NCI-H345 (cell line): ENCODE measurements around the gene FEN1.

Experiments
- DNase-seq: peaks from one replicate; lab custom pipeline; 2025; lab: John Stamatoyannopoulos, UW

The FEN1 gene, protein sequence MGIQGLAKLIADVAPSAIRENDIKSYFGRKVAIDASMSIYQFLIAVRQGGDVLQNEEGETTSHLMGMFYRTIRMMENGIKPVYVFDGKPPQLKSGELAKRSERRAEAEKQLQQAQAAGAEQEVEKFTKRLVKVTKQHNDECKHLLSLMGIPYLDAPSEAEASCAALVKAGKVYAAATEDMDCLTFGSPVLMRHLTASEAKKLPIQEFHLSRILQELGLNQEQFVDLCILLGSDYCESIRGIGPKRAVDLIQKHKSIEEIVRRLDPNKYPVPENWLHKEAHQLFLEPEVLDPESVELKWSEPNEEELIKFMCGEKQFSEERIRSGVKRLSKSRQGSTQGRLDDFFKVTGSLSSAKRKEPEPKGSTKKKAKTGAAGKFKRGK

DNA sequence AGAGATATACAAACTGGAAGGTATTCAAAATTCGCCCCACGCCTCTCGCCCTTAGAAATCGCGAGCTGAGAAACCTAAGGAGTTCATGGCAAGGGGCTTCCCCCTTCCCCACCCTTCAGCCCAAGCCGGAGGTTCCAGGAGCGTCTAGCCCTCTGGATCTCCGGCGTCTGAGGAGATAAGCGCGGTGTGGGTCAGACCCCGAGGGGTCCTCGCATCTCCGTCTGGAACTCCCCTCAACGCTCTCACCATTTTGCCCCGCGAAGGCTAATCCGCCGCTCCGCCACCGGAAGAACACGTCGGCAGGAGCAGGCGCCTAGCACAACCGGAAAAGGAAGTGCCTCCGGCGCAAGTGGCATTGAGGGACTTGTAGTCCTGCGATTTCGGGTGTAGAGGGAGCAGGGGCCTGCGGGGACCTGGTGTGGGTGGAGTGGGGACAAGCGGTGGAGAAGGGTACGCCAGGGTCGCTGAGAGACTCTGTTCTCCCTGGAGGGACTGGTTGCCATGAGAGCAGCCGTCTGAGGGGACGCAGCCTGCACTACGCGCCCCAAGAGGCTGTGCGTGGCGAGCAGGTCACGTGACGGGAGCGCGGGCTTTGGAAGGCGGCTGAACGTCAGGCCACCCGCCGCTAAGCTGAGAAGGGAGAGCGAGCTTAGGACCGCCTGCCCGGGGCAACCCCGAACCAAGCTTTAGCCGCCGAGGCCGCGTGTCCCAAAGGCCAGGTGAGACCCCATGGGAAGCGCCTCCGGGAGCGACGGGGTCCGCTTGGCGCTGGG, at the start of gene FEN1, which contains the start of gene TMEM258:
Gene FEN1 (plus strand): TSS at position 602 of the 773 bp plus-strand sequence. CDS start 2,451 bp downstream, outside the sequence.
Gene TMEM258 (minus strand): TSS at position 290 of the 773 bp plus-strand sequence. CDS start 41 bp downstream, at position 249.
- DNase-seq = peak; percentile 93

DNA sequence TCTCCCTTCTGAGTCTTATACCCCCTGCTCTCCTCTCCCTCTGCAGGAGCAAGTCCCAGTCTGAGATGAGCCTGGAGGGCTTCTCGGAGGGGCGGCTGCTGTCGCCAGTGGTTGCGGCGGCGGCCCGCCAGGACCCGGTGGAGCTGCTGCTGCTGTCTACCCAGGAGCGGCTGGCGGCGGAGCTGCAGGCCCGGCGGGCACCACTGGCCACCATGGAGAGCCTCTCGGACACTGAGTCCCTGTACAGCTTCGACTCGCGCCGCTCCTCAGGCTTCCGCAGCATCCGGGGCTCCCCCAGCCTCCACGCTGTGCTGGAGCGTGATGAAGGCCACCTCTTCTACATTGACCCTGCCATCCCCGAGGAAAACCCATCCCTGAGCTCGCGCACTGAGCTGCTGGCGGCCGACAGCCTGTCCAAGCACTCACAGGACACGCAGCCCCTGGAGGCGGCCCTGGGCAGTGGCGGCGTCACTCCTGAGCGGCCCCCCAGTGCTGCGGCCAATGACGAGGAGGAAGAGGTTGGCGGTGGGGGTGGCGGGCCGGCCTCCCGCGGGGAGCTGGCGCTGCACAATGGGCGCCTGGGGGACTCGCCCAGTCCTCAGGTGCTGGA, 49.1 kb upstream of the FEN1 start:
- no peak for DNase-seq

DNA sequence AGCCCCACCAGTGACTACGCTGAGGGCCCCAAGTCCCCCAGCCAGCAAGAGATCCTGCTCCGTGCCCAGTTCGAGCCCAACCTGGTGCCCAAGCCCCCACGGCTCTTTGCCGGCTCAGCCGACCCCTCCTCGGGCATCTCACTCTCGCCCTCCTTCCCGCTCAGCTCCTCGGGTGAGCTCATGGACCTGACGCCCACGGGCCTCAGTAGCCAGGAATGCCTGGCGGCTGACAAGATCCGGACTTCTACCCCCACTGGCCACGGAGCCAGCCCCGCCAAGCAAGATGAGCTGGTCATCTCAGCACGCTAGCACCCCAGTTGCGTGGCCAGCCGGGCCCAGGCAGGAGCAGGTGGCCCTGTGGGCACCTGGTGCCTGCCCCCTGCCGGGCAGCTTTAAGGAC, 48.5 kb upstream of the FEN1 start:
- no peak for DNase-seq

DNA sequence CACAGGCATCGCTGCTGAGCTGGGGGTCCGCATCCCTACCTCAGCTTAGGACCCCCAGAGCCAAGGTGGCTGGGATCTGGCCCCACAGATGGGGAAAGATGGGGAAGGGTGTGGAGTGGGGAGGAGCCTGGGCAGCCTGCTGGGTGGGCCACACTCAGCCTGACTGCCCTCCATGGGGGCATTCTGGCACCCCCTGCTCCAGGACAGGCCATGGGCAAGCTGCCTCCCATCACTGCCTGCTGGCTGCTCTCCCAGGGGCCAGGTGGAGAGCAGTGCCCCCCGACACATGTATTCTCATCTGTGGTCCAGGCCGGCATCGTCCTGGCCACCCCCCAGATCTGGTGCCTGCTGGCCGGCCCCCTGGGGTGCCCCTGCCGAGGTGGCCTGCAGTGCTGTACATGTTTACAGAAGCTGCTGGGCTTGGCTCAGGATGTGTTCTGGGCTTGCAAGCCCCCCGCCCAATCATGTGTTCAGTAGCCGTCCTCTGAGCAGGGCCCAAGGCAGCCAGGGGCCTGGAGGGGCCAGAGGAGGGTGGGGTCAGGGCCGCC, 48.0 kb upstream of the FEN1 start:
- no peak for DNase-seq

DNA sequence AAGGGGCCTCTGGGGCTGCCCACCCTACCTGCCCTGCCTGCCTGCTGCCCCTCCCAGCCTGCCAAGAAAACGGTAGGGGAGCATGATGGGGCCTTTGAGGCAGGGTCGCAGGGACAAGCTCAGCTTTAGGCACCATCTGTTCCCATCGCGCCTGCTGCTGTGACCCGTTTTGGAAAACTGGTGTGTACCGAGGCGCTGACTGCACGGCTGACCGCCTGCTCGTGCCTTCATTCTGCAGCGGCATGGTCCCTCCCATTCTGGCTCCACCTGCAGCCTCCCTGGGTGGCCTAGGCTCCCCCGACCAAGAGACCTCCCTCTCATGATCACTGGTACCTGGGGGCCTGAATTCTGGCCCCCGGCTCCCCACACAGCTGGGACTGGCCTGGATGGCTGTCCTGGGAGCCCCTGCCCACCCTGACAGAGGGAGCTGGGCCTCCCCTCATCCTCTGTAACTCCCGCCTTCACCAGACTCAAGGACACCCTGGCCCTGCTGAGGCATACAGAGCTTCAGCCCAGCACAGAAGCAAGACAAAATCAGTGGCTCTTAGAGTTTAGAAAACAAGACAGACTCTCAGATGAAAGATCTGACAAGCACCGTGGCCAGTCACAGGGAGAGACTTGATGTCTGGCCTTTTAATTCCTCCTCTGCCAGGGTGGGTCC, 46.8 kb upstream of the FEN1 start:
- DNase-seq = no peak

DNA sequence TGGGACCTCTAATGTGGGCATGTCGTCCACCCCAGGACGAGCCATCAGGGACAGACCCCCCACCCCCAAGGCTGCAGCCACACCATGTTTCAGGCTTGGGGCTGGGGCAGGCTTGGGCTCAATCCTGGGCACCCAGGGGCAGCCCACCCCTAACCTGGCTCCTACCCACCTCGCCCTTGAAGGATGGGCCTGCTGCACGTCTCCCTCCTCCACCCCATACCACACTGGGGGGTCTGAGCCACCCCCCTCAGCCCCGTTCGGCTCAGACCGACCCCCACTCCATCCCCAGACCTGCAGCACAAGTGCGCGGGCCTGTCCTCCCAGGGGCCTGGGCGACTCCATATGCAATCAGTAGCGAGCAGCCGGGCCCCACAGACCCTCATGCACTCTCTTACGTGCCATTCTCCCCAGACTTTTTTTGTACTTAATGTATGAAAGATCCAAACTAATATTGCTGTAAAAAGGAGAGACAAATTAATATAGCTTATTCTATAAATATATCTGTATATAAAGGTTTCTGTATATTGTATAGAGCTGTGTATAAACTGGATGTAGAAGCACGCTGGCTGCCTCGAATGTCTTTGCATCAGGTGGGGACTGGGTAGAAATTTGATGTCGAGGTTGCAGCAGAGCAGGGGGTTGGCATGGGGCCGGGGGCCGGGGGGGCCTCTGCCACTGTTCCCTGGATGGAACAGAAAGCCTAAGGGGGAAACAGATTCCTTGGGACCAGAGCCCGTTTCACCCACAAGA, 46.1 kb upstream of the FEN1 start:
- no peak for DNase-seq

DNA sequence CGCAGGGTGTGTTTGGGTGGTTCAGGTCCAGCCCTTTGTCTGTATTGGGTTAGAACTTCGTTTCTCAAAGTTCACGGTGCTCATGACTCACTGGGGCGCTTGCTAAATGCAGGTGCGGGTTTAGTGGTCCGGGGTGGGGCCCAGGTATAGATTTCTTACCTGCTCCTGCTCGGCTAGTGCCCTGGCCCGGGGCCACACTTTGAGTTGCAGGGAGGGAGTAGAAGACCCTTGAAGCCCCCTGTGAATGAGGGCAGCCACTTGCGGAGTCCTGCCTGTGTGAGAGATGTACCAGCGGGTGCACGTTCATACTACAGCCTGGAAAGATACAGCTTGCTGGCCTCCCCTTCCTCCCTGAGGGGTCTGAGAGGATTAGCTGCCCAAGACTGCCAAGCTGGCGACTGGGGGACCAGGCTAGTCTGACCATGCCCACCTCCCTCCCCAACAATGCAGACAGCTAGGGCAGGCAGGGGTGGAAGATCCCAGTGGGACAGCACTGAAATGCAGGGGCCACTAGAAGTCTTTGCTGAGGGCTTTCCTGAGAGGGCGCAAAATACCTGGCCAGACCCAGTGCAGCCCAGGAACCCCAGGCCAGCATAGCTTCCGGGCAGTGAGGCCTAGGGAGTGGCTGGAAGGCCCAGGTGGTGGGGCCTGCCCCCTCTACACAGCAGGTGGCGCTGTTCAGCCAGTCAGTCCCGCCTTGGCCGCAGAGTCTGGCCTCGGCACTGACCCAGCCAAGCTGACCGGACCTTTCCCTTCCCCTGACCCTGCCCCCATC, 45.3 kb upstream of the FEN1 start:
- DNase-seq = no peak

DNA sequence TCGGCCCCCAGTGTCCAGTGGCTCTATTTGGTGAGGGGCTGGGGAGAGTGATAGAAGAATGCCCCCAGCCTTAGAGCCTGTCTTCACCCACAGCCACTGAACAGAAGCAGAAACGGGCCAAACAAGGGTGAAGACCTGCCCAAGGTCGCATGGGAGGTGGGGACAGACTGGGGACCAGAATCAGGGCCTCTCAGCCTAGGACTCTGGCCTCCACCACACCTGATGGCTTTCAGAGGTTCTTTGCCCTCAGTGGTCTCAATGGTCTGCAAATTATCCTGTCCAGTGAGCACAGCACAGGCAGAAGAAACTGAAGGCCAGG, 44.8 kb upstream of the FEN1 start:
- DNase-seq = no peak

DNA sequence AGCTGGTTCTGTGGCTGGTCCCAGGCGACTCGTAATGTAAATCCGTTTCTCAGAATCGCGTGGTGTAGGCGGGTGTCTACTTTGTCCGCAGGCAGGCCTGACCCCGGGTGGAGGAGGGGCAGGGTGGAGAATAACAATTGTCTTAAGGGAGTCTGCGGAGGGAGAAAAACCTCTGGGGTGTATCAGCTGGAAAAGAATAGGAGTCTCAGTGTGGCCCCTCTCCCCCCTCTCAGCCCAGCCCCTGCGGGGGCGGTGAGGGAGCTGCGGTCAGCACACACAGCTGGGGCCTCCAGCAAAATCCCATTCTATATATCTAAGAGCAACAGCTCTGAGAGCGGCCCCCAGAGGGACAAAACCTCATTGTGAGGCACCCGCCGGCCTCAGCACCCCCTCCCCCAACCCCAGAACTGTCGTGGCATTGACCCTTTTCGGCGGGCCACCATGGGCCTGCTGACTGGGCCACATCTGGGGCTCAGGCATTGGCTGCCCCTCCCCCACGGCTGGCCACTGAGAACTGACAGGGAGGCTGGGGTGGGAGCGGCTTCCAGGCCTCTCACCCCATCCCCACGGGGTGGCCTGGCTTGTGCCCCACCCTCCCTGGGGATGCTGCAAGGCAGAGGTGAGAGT, 43.0 kb upstream of the FEN1 start:
- no peak for DNase-seq

DNA sequence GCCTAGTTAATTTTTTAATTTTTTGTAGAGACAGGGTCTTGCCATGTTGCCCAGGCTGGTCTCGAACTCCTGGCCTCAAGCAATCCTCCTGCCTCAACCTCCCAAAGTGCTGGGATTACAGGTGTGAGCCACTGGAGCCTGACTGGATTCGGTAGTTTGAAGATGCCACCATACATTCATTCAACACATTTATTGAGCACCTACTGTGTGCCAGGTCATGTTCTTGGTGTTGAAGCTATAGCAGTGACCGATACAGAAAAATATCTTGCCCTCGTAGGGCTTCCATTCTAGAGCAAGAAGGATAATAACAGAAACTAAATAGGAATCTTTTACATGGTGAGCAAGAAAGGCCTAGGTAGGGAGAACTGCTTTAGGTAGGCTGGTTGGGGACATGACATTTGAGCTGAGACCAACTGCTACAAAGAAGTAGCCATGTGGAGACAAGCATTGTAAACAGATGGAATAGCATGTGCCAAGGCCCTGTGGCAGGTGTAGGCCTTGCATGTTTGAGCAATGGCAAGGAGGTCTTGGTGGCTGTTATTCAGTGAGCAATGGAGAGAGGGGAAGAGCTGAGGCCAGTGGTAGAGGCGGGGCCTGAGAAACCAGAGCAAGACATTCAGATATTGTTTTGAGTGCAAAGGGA, 42.0 kb upstream of the FEN1 start:
- no peak for DNase-seq

DNA sequence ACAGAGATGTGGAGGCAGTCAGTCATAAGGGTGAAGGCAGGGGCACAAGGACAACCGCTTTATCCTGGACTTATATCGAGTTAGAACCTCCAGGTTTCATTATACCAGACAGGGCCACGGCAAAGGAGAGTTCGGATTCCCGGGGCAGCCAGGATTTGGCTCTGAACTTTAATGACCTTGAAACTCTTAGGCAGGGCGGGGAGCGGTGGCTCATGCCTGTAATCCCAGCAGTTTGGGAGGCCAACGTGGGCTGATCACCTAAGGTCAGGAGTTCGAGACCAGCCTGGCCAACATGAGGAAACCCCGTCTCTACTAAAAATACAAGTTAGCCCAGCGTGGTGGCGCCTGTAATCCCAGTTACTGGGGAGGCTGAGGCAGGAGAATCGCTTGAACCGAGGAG, 41.3 kb upstream of the FEN1 start:
- DNase-seq = no peak

DNA sequence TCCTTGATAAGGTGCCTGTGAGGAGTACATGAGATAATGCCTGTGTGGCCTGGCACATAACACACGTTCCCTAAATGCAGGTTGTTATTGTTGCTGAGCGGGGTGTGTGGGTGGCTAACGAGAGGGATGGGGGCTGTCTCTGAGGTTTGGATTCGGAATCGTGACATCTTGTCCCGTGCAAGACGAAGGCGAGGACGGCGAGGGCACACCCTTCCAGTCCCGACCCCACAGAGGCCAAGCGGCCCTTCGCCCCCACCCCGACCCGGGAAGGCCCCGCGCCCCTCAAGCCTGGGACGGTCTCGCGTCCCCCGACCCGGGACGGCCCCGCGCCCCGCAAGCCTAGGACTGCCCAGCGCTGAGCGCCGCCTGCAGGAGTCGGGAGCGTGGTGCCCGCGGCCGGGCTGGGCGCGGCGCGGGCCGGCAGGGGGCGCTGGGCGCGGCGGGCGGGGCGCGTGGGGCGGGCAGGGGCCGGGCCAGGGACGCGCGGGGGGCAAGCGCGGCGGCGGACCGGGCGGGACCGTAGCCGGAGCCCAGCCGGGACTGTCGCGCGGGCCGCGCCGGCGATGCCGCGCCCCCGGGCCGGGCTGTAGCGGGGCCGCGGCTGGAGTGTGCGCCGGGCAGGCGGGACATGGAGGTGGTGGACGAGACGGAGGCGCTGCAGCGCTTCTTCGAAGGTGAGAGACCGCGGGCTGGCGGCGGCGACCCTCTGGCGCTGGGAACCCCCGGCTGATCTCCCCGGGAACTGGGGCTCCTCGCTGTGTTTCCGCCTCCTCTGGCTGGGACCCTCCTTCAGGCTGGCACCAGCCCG, 40.4 kb upstream of the FEN1 start, which contains the start of gene MYRF:
Gene MYRF (plus strand): TSS at position 520 of the 808 bp plus-strand sequence. CDS start 109 bp downstream, at position 629.
- peak; percentile 32 for DNase-seq

DNA sequence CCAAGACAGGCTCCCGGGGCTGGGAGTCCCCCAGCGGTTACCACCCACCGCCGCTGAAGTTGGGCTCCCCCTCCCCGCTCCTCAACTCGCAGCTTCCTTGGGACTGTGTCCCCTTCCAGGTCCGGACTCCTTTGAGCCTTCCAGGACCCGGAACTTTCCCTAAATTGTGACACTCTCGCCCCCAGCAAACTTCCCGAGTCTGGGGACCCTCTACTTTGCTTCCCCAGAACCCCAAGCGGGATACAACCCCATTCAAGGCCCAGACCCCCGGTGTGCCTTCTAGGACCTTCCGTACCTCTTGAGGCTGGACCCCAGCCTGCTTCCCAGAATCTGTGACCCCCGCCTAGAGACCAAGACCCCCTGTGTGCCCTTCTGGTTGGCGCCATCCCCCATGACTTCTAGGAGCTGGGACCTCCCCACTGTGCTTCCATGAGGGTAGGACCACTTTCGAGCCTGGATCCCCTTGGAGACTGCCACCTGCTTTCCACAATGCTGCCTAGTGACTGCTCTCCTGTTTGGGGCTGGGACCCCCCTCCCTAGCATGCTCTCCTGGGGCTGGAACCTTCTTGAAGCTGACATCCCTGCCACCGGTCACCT, 39.7 kb upstream of the FEN1 start:
- no peak for DNase-seq

DNA sequence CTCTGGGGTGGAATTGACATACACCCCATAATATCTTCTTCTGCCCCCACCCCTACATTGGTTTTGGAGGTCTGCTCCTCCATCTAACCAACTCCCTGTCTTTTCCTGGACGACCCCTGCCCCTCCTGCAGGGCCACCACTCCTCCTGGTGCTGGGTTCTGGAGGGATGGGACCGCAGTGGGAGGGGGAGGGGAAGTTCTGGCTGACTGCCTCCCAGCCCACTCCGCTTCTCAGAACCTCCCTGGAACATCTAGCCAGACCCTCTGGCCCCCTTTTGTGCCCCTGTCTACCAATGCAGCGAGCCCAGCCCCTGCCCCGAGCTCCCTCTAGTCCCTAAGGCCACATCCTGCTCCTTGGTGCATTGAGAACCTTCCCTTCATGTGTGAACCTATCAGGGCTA, 39.0 kb upstream of the FEN1 start:
- DNase-seq = no peak

DNA sequence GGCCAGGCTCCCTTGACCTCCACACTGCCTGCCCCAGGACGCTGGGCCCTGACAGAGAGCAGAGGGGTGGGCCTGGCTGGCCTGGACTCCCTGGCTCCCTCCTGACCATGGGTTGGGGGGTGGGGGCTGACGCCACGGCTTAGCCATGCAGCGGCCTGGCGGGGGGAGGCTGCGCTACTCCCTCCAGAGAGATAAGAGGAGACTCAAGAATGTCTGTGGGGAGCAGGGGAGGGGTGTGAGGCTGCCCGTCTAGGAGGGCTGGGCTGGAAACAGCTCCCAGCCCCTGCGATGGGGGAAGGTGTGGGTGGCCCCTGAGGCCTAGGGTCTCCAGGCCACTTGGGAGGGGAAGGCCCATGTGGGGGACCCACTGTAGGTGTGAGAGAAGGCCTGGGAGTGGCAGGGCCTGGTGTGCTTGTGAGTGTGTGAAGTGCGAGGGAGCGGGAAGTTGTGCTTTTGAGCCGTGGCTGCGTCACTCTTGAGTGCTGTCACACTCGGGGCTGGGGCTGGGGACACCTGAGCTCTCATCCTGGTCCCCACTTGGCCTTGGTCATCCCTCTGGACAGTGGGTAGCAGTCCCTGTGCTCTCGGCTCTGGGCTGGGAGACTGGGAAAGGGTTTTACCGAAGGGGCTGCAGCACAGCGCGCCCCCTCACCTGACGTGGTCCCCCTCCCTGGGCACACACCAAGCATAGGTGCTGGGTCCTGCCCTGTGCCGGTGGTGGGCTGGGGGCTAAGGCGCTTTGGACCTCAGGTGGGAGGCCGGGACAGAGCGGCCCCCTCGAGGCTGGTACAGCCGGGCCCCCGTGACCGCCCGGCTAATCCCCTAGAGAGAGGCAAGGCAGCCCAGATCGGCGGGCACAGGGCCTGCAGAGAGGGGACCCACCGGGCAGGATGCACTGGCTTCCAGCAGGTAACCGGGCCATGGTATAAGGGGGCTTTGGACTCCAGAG, 37.9 kb upstream of the FEN1 start:
- DNase-seq = no peak

DNA sequence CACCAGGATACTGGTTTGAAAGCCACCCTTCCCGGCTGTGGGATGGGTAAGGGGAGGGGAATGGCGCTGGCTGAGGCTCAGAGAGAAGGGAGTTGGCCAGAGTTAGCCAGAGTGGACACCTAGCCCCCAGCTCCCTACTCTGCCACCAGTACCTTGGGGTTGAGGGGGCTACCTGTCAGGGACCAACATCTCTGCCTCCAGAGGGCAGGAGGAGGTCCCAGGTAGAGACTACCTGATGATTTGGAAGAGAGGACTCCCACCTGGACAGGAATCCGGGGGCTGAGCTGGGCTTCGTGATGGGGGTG, 36.6 kb upstream of the FEN1 start:
- no peak for DNase-seq
